ENCODE measurements around the gene ITPKC. TPM values are rescaled to one million over a fixed set of nuclear protein-coding genes. Genes with fewer than 3 reads are reported as not detected.
A peak's percentile ranks its signal among the peaks of the same experiment; 100 is the strongest.

The ITPKC gene
- total and polyA plus RNA-seq, 9 of the 15 experiments (the other 6 are each of a cell fraction or from before 2014, with no cell fraction given) = 0.08 to 9.3 (median 5.8) TPM

DNA sequence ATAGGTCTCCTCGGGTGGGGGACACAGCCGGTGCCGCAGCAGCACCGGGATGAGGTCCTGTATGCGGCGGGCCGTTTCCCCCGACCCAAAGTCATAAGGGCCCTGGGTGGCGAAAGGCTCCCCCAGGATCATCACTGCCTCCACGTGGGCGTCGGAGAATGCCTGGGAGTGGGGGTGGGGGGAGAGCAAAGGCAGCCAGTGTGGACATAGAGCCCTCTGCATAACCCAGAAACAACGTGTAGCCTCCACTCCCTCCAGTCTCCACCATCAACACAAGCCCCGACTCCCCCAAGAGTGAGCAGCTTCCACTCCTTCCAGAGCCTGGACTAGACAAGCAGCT, 24.7 kb upstream of the ITPKC start:
- ChIA-PET CTCF (ENCODE audit: low intra/inter-chr PET ratio) (no interaction called here), POLR2A (interaction anchor here (0.6 to 1.8 kb wide), 4 partner anchors 10 to 114 kb away, joined by 3 to 6 read pairs (median 3); no protein-coding TSS in a partner anchor)
- ATAC-seq (no peak), FAIRE-seq (no peak), DNase-seq (ENCODE audit: extremely low read depth in 1 of 4, low spot score in 3 of 4) (no peak)
- H3K9ac ChIP-seq (ENCODE audit: insufficient read depth in 1 of 2, low read depth in 2 of 2, low read length in 2 of 2) = peak overlapping the region in 1 of 2 experiments; percentile 92; a peak in 2 of 4 replicates
- H3K4me3 ChIP-seq = no peak overlapping the region
- peaks cover 37 to 50% of the 10 kb centered on the region in 2 experiments for H3K4me1 ChIP-seq (replicated peaks in 1 of 2; ENCODE audit: control insufficient read depth in 2 of 2, insufficient read depth in 2 of 2, low read length in 2 of 2)
- no peaks in the 10 kb centered on the region for H3K27me3 ChIP-seq (ENCODE audit: control insufficient read depth in 2 of 2, insufficient read depth in 2 of 2, low read length in 2 of 2)
- no peak for TF ChIP-seq RFX7 (CRISPR knock-in tag; IDR thresholded peaks at IDR 0.05)
- TF ChIP-seq EGR1 (conservative IDR thresholded peaks at IDR 0.05) = peak; percentile 65
- intact Hi-C loops (cut with micrococcal nuclease) (no loop called here), in situ Hi-C loops (cut with MboI) (no loop called here)
- peak overlapping the region; percentile 97 for H3K27ac ChIP-seq (ENCODE audit: extremely low read depth, low read depth, low read length)
- no peaks in the 10 kb centered on the region for H3K9me3 ChIP-seq (replicated peaks; ENCODE audit: control insufficient read depth, insufficient read depth, low read depth, low read length)
- H2AFZ ChIP-seq (ENCODE audit: low read depth, low read length) = no peak overlapping the region
- H3K9me1 ChIP-seq (ENCODE audit: control insufficient read depth, insufficient read depth, low read length) = peaks cover 6% of the 10 kb centered on the region
- peaks cover 21% of the 10 kb centered on the region; the same call in 2 of the 3 replicates for H3K36me3 ChIP-seq (ENCODE audit: control insufficient read depth, insufficient read depth, low read length)
- no TSS peak for BruUV-seq (replicated peaks)
- H3K79me2 ChIP-seq (ENCODE audit: control insufficient read depth, insufficient read depth, low read length) = peaks cover 33% of the 10 kb centered on the region
- H3K4me2 ChIP-seq (ENCODE audit: insufficient read depth, low read length) = no peak overlapping the region
- 77% methylated on average over 13 of the region's 14 CpGs for WGBS (ENCODE audit: insufficient coverage, low coverage, missing lambda C conversion rate)
- 0 out of 2 replicates have a peak, but pooled peaks cover 4% of the 10 kb centered on the region for H4K20me1 ChIP-seq (replicated peaks; ENCODE audit: control insufficient read depth, insufficient read depth, low read length)

DNA sequence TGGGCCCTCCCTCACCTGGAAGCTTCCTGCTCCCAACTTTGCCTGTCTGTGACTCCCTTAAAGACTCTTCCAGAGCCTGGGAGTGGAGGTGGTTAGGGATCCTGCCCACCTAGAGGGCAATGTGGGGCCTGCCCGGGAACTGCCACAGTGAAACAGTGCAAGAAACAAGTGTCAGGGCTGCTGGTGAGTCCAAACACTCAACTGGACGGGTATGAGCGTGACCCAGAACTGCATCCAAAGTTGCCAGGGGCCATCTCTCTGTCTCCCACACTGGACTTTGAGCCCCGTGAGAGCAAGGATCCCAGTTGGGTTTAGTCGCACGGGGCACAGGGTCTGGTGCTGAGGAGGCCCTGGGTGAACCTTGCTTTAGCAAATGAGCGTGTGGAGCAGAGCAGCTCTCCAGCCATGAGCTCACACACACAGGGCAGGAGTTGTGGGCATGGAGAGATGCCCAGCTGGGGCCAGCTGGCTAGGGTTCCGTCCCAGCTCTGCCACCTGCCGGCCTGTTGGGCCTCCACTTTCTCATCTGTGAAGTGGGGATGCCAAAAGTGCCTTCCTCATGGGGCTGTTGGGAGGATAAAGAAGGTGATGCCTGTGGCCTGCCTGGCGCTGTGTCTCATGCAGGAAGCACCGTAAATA, 23.6 kb upstream of the ITPKC start:
- Histone ChIP-seq H3K4me2 (ENCODE audit: insufficient read depth, low read length) (no peak overlapping the region), H3K27ac (ENCODE audit: extremely low read depth, low read depth, low read length) (no peak overlapping the region), H3K27me3 (ENCODE audit: control insufficient read depth in 2 of 2, insufficient read depth in 2 of 2, low read length in 2 of 2) (no peaks in the 10 kb centered on the region), H3K9me1 (ENCODE audit: control insufficient read depth, insufficient read depth, low read length) (no peaks in the 10 kb centered on the region), H3K4me1 (replicated peaks in 1 of 2; ENCODE audit: control insufficient read depth in 2 of 2, insufficient read depth in 2 of 2, low read length in 2 of 2) (peaks cover 26 to 40% of the 10 kb centered on the region in 2 experiments), H3K36me3 (ENCODE audit: control insufficient read depth, insufficient read depth, low read length) (peaks cover 20% of the 10 kb centered on the region; the same call in 2 of the 3 replicates), H2AFZ (ENCODE audit: low read depth, low read length) (no peak overlapping the region), H3K79me2 (ENCODE audit: control insufficient read depth, insufficient read depth, low read length) (peaks cover 23% of the 10 kb centered on the region), H3K9ac (ENCODE audit: insufficient read depth in 1 of 2, low read depth in 2 of 2, low read length in 2 of 2) (0 out of 4 replicates have a peak overlapping the region, but pooled peaks of 1 of the 2 experiments have one; percentile 26), H3K9me3 (replicated peaks; ENCODE audit: control insufficient read depth, insufficient read depth, low read depth, low read length) (no peaks in the 10 kb centered on the region), H3K4me3 (no peak overlapping the region), H4K20me1 (replicated peaks; ENCODE audit: control insufficient read depth, insufficient read depth, low read length) (no peaks in the 10 kb centered on the region)
- ChIA-PET POLR2A (interaction anchor here (1.8 kb wide), 1 partner anchor 9 kb away, joined by 6 read pairs; no protein-coding TSS in a partner anchor), CTCF (ENCODE audit: low intra/inter-chr PET ratio) (no interaction called here)
- ATAC-seq (no peak), FAIRE-seq (no peak), DNase-seq (ENCODE audit: extremely low read depth in 1 of 4, low spot score in 3 of 4) (no peak)
- no peak for TF ChIP-seq TCF7L2 (IDR thresholded peaks at IDR 0.05; ENCODE audit: low read depth, low read length)
- TF ChIP-seq RBM25 (IDR thresholded peaks at IDR 0.05; ENCODE audit: low read depth, low read length, severe bottlenecking) = peak; percentile 41
- TF ChIP-seq, protein P1, sequence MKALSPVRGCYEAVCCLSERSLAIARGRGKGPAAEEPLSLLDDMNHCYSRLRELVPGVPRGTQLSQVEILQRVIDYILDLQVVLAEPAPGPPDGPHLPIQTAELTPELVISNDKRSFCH (CRISPR knock-in tag; IDR thresholded peaks at IDR 0.05) = no peak
- TF ChIP-seq, protein P1 (tag; IDR thresholded peaks at IDR 0.05) = no peak
- intact Hi-C loops (cut with micrococcal nuclease) = no loop called here
- no TSS peak for BruUV-seq (replicated peaks)
- in situ Hi-C loops (cut with MboI) = no loop called here
- 93% methylated on average over 11 of the region's 11 CpGs for WGBS (ENCODE audit: insufficient coverage, low coverage, missing lambda C conversion rate)
